GM11168 (cell line): ENCODE results near the gene KIF2B.
"Not testable (repeated sequence)": the region's sequence is repeated elsewhere in the genome, so short reads cannot be mapped to it uniquely, and the experiment has no call there.

Experiments
- in situ Hi-C: fragments of 300-500 bp; cut with MboI; formaldehyde crosslinking; loops from one replicate; pipeline ENCODE4 v1.12.0; 2022; ENCODE audit warnings: low sequenced_read_pairs; ENCODE audit not compliant: unreplicated experiment

KIF2B gene

GRCh38 chr17:53822764-53823163 lies at the start of gene KIF2B:
Gene KIF2B (plus strand): TSS chr17:53822927. CDS start chr17:53823034, 107 bp downstream.
- in situ Hi-C loops, result no loop called here

- in situ Hi-C loops, result no loop called here
These were observed 42.4 kb upstream of the KIF2B start for GRCh38 chr17:53780320-53780719.

DNA sequence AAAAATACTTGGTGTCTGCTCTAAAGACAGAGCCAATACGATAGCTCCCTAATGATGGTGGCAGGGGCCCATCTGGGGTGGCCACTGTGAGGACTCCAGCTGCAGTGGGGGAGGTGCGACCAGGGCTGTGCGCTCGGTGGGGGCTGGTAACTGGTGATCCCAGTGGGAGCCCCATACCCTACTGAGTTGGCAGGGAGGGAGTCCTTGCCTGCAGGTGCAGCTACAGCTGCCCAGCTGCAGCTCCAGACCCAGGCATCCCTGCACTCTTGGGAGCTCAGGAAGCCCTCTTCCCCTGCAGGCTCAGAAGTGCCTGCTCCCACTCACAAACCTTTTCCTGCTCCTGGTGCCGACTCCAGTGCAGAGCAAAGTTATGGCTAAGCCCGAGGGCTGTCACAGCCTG lies 31.2 kb upstream of the KIF2B start:
- in situ Hi-C loops, result no loop called here

GRCh38 chr17:53792451-53792850 lies 30.3 kb upstream of the KIF2B start:
- in situ Hi-C loops, result no loop called here

GRCh38 chr17:53792997-53793396 lies 29.7 kb upstream of the KIF2B start:
- in situ Hi-C loops, result no loop called here

DNA sequence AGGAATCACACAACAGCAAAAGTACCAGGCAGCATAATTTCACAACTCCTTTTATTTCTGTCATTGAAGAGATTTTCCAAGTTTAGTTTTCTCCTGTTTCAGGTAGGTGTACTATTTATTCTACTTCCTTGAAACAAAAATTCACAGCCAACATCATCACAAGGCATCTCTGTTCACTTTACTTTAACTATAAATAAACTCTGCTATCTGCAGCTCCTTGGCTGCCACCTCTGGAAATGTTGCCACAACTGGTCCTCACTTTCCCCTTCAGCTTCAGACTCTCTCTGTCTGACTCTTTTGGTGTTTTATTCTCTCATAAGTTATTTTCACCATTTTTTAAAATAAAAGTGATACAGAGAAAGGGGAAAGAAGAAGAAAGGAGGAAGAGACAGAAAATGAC lies 27.9 kb upstream of the KIF2B start:
- in situ Hi-C loops, result no loop called here

GRCh38 chr17:53796642-53797041 lies 26.1 kb upstream of the KIF2B start:
- in situ Hi-C loops, result no loop called here

GRCh38 chr17:53797501-53797900 lies 25.2 kb upstream of the KIF2B start:
- in situ Hi-C loops, result no loop called here

DNA sequence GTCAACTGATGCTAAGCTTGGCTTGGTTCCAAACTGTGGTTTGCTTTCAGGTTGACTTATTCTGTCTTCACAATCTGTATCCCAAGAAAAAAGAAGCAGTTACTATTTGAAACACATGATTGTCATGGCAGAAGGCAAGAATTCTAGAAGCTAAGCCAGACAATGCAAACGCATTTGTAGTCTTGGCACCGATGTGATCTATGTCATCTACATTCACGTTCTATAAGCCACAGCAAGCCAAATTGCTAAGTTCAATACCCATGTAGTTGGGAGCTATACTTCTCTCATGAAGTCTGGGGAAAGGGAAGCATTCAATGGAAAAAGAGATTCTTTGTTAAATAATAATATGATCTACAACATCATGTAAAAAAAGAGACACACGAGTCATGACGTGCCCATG lies 18.3 kb upstream of the KIF2B start:
- in situ Hi-C loops, result no loop called here

- in situ Hi-C loops, result no loop called here
These were observed 16.3 kb upstream of the KIF2B start for GRCh38 chr17:53806473-53806872.

- in situ Hi-C loops, result no loop called here
These were observed 15.4 kb upstream of the KIF2B start for GRCh38 chr17:53807286-53807685.

DNA sequence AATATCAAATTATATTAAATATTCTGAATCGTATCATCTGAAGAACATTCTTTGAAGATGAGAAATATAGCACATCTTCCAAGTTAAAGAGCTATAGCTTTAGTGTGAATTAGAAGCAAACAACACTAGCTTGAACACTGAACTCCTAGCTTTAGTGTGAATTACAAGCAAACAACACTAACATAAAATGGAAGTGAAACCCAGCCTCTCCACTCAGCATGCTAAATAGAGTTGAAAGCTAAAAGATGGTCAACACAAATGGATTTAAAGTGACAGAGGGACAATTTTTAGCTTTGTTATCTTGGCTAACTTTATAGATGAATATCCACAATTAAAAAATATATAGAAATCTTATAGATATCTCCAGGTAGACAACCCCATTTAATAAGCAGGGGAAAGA lies 4.5 kb upstream of the KIF2B start:
- in situ Hi-C loops, result no loop called here

GRCh38 chr17:53818929-53819328 lies 3.8 kb upstream of the KIF2B start:
- in situ Hi-C loops, result no loop called here

DNA sequence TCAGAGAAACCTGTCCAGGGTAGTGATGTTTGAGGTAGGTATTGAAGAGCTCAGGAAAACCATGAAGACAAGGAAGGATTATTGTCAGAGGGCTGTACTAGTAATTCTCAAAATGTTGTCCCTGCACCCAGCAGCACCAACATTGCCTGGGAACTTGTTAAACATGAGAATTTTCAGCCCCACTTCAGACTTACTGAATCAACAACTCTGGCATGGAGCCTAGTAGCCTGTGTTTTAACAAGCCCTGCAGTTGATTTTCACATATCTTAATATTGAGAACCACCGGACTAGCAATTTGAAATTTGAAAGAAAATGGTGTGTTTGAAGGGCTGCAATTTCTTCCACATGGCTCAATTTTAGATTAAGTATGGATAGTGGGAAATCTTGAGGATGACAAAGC lies 2.8 kb upstream of the KIF2B start:
- in situ Hi-C loops, result no loop called here

GRCh38 chr17:53823341-53824050 lies 769 bp downstream of the KIF2B start:
- in situ Hi-C loops, result no loop called here

GRCh38 chr17:53834771-53835170 lies 12.0 kb downstream of the KIF2B start:
- in situ Hi-C loops, result not testable (repeated sequence)

DNA sequence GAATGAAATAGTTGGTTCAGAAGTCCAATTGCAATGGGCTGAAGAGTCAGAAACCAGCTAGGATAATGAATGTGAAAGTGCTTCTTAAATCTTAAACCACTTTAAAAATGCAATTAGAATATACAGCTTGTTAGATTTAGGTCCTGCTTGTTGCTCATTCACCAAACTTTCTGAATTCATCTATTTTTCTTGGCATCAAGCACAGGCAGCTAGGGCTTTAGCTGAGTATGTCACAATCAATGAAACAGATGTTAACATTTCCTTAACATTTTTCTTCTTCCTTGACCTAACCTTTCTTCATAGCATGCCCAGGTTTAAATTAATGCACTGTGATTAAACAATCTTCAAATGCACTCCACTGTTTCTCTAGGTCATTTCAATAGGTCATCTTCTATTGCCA lies 14.4 kb downstream of the KIF2B start:
- in situ Hi-C loops, result no loop called here

GRCh38 chr17:53844491-53845107 lies 21.9 kb downstream of the KIF2B start:
- in situ Hi-C loops, result no loop called here

GRCh38 chr17:53871128-53871527 lies 48.4 kb downstream of the KIF2B start:
- in situ Hi-C loops, result not testable (repeated sequence)
